BLaER1 treated with 17β-estradiol and CSF1 and Interleukin-3, amounts not matched to agents 10 nM and 100 nM (cell line): ENCODE measurements around the gene C1orf159.
A peak's percentile ranks its signal among the peaks of the same experiment; 100 is the strongest.

Source experiments
- H3K27ac ChIP-seq, 11 experiments: shearing (Covaris generic); formaldehyde crosslinking; 2 replicates each; pipeline ENCODE4 v1.8.1; 2022
- H3K27me3 ChIP-seq, 11 experiments: shearing (Covaris generic); formaldehyde crosslinking; 2 replicates each; pipeline ENCODE4 v1.8.1; 2022
- H3K36me3 ChIP-seq, 11 experiments: shearing (Covaris generic); formaldehyde crosslinking; 2 replicates each; pipeline ENCODE4 v1.8.1; 2022
- H3K4me1 ChIP-seq, 10 experiments: shearing (Covaris generic); formaldehyde crosslinking; 2 replicates each; pipeline ENCODE4 v1.8.1; 2022
- H3K4me2 ChIP-seq, 11 experiments: shearing (Covaris generic); formaldehyde crosslinking; 2 replicates each; pipeline ENCODE4 v1.8.1; 2022
- H3K4me3 ChIP-seq, 10 experiments: shearing (Covaris generic); formaldehyde crosslinking; 2 replicates each; pipeline ENCODE4 v1.8.1; 2022
- H3K9ac ChIP-seq, 11 experiments: shearing (Covaris generic); formaldehyde crosslinking; 2 replicates each; pipeline ENCODE4 v1.8.1; 2022
- H3K9me3 ChIP-seq, 11 experiments: shearing (Covaris generic); formaldehyde crosslinking; replicated peaks in 1 of 11; 2 replicates each; pipeline ENCODE4 v1.8.1; 2022
- H4K20me1 ChIP-seq, 11 experiments: shearing (Covaris generic); formaldehyde crosslinking; 2 replicates each; pipeline ENCODE4 v1.8.1; 2022
- Cebpa-rat ChIP-seq, 11 experiments: shearing (Covaris generic); IDR thresholded peaks; 2 replicates each; pipeline ENCODE4 v1.8.1; 2022

The C1orf159 gene

DNA sequence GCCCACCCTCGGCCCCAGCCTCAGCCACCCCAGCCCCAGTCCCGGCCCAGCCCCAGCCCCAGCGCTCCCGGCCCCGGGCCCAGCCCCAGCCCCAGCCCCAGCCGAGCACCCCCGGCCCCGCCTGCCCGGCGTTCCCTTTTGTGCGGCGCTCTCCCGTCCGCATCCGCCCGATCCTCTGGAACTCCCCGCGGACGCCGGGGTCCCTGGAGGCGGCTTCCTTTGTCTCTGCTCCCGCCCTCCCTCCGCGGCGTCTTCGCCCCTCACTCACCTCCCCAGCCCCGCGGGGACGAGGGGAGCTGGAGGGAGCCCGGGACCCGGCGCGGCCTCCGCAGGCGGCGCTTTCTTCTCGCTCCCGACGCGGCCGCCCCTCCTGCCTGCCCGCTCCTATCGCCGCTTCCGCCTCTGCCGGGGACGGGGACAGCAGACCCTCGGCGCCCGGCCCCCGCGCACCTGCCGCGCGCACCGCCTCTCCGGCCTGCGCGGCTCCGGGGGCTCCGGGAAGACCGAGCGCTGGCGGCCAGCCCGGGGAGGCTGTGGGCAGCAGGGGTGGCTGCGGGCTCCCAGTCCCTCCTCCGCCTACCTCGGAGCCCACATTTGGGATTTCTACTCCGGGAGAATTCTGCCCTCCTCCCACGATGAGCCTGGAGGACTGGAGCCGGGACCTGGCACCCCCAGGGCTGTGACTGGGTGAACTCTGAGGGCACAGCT, 82.0 kb downstream of the C1orf159 start:
- Histone ChIP-seq H3K4me1 (peaks cover 40 to 79% (median 72%) of the 10 kb centered on the region in 10 experiments), H3K4me3 (peak overlapping the region; percentile 45 to 65 (median 55)), H4K20me1 (peaks cover 54 to 79% (median 65%) of the 10 kb centered on the region in 11 experiments; a peak in 21 of 22 replicates), H3K9ac (peak overlapping the region; percentile 15 to 70 (median 59); a peak in 15 of 22 replicates), H3K36me3 (peaks cover 0 to 5% (median 0%) of the 10 kb centered on the region in 11 experiments; a peak in 1 of 22 replicates), H3K27ac (no peak overlapping the region; a peak in 1 of 22 replicates), H3K4me2 (peak overlapping the region; percentile 87 to 98 (median 93)), H3K9me3 (no peaks in the 10 kb centered on the region), H3K27me3 (peaks cover 22 to 68% (median 27%) of the 10 kb centered on the region in 11 experiments)
- no peak for TF ChIP-seq Cebpa-rat (IDR thresholded peaks at IDR 0.05)

- Histone ChIP-seq H3K27ac (peak overlapping the region in 3 of 11 experiments; percentile 25 to 40 (median 38); a peak in 2 of 22 replicates), H3K4me1 (peaks cover 32 to 74% (median 67%) of the 10 kb centered on the region in 10 experiments), H3K9ac (peak overlapping the region; percentile 30 to 72 (median 61); a peak in 18 of 22 replicates), H4K20me1 (peaks cover 46 to 75% (median 57%) of the 10 kb centered on the region in 11 experiments; a peak in 21 of 22 replicates), H3K4me2 (peak overlapping the region; percentile 92 to 100 (median 99)), H3K9me3 (no peaks in the 10 kb centered on the region), H3K36me3 (peaks cover 0 to 5% (median 0%) of the 10 kb centered on the region in 11 experiments; a peak in 1 of 22 replicates), H3K4me3 (peak overlapping the region; percentile 53 to 72 (median 64)), H3K27me3 (peaks cover 22 to 64% (median 27%) of the 10 kb centered on the region in 11 experiments)
- TF ChIP-seq Cebpa-rat (IDR thresholded peaks at IDR 0.05): no peak
Measured at GRCh38 chr1:1033009-1033587, 82.8 kb downstream of the C1orf159 start.

- H3K4me2 ChIP-seq: peak overlapping the region; percentile 92 to 100 (median 99)
- no peaks in the 10 kb centered on the region for H3K9me3 ChIP-seq
- H3K4me1 ChIP-seq: peaks cover 32 to 74% (median 67%) of the 10 kb centered on the region in 10 experiments
- H4K20me1 ChIP-seq: peaks cover 45 to 75% (median 55%) of the 10 kb centered on the region in 11 experiments; a peak in 21 of 22 replicates
- H3K36me3 ChIP-seq: peaks cover 0 to 5% (median 0%) of the 10 kb centered on the region in 11 experiments; a peak in 1 of 22 replicates
- TF ChIP-seq Cebpa-rat (IDR thresholded peaks at IDR 0.05): no peak
- H3K27me3 ChIP-seq: peaks cover 22 to 63% (median 27%) of the 10 kb centered on the region in 11 experiments
- H3K27ac ChIP-seq: no peak overlapping the region
- H3K4me3 ChIP-seq: peak overlapping the region; percentile 53 to 72 (median 64); a peak in 18 of 20 replicates
- H3K9ac ChIP-seq: peak overlapping the region in 8 of 11 experiments; percentile 33 to 72 (median 58); a peak in 12 of 22 replicates
Measured at GRCh38 chr1:1032424-1032823, 83.5 kb downstream of the C1orf159 start.
